NCI-H2107 (cell line): ENCODE results near the gene SULT1B1.

Source experiments
- DNase-seq: peaks from one replicate; lab custom pipeline; 2025; lab: John Stamatoyannopoulos, UW

SULT1B1 gene

GRCh38 chr4:69697536-69698242 lies 62.7 kb downstream of the SULT1B1 start:
- no peak for DNase-seq

- no peak for DNase-seq
These were observed 70.8 kb downstream of the SULT1B1 start for GRCh38 chr4:69689599-69689998.

GRCh38 chr4:69684804-69685203 lies 75.6 kb downstream of the SULT1B1 start:
- DNase-seq: no peak
